Karpas-422 (cell line): ENCODE data around the gene NSD1. TPM values are rescaled to one million over a fixed set of nuclear protein-coding genes. Genes with fewer than 3 reads are reported as not detected.
A peak's percentile ranks its signal among the peaks of the same experiment; 100 is the strongest.

Experiments used
- DNase-seq: peaks from one replicate; pipeline ENCODE4 v3.0.0-alpha.2; 2015
- H2AFZ ChIP-seq: fragments of 200-600 bp; sonication (generic); 2 replicates; pipeline ENCODE4 v1.6.1; 2014; ENCODE audit warnings: antibody characterized with exemption, low read length, mixed read lengths
- H3K27ac ChIP-seq: fragments of 200-600 bp; sonication (generic); 2 replicates; pipeline ENCODE4 v1.5.1; 2014; ENCODE audit warnings: mild to moderate bottlenecking, low read length, moderate library complexity
- H3K27me3 ChIP-seq: fragments of 200-600 bp; sonication (generic); 2 replicates; pipeline ENCODE4 v1.6.1; 2014; ENCODE audit warnings: low read length, mixed read lengths
- H3K36me3 ChIP-seq: fragments of 200-600 bp; sonication (generic); 2 replicates; pipeline ENCODE4 v1.6.1; 2014; ENCODE audit warnings: low read length, mixed read lengths; ENCODE audit not compliant: insufficient read depth
- H3K4me1 ChIP-seq: fragments of 200-600 bp; sonication (generic); 2 replicates; pipeline ENCODE4 v1.6.1; 2014; ENCODE audit warnings: mild to moderate bottlenecking, low read length, mixed read lengths
- H3K4me2 ChIP-seq: fragments of 200-600 bp; sonication (generic); 2 replicates; pipeline ENCODE4 v1.6.1; 2014; ENCODE audit warnings: low read length, low read depth, mild to moderate bottlenecking; ENCODE audit not compliant: poor library complexity, severe bottlenecking
- H3K4me3 ChIP-seq: fragments of 200-600 bp; sonication (generic); 2 replicates; pipeline ENCODE4 v1.5.1; 2014; ENCODE audit warnings: mild to moderate bottlenecking, antibody characterized with exemption, low read length, mixed read lengths
- H3K79me2 ChIP-seq: fragments of 200-600 bp; sonication (generic); 2 replicates; pipeline ENCODE4 v1.6.1; 2014; ENCODE audit warnings: mild to moderate bottlenecking, low read length, mixed read lengths
- H3K9ac ChIP-seq: fragments of 200-600 bp; sonication (generic); 2 replicates; pipeline ENCODE4 v1.6.0; 2014; ENCODE audit warnings: low read length
- H3K9me2 ChIP-seq: fragments of 200-600 bp; sonication (generic), shearing (Covaris generic); replicated peaks from 2 replicates; pipeline ENCODE4 v1.6.0; 2014; ENCODE audit warnings: mild to moderate bottlenecking, low read length, moderate library complexity; ENCODE audit not compliant: insufficient read depth
- H3K9me3 ChIP-seq: fragments of 300-700, 200-600 bp; sonication (generic); 2 replicates; pipeline ENCODE4 v1.6.1; 2014; ENCODE audit warnings: low read length, mixed read lengths
- H4K20me1 ChIP-seq: fragments of 200-600 bp; sonication (generic); 2 replicates; pipeline ENCODE4 v1.6.1; 2014; ENCODE audit warnings: mild to moderate bottlenecking, antibody characterized with exemption, low read length, low read depth; ENCODE audit not compliant: insufficient read depth
- total RNA-seq: library from RNA; depleted of rRNA; stranded (reverse); fragments of >200 nt; shearing (Covaris generic); gene quantifications from 2 replicates; pipeline ENCODE4 v1.2.3, GENCODE V29; 2014; ENCODE audit warnings: low replicate concordance

NSD1 gene
- total RNA-seq, 1 experiment from 2014 or later = 70.9 TPM

DNA sequence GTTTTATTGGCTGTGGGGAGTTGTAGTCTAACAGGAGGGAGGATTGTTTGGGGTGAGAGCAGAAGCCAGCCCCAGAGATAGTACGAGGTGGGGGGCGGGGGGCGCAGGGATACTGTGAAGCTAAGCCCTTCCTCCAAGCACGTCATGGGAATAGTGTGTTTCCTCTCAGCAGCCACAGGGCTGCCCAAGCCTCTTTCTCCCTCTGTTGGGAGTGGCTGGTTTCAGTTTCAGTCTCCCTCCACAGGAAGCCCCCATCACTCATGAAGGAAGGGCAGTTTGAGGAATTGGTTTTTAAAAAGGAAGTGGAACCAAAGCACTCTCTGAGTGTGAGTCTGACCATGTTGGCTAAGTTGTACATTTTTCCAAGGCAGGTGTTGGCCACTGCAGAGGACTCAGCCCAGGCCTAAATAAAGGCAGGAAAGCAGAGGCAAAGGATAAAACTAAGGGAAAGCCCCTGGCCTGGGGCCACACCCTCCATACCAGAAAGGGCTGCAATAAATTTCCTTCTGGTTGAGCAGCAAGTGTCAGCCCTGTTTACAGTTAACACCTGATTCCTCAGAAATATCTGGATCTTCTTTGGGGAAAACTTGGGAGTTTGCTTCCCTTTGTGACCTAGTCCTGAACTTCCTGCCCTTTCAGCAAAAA lies 166.8 kb downstream of the NSD1 start:
- peak overlapping the region; percentile 24 for H3K4me2 ChIP-seq
- H4K20me1 ChIP-seq = peaks cover 21% of the 10 kb centered on the region
- no peaks in the 10 kb centered on the region for H3K9me2 ChIP-seq
- peak; percentile 71 for DNase-seq
- H3K79me2 ChIP-seq = peaks cover 31% of the 10 kb centered on the region
- peaks cover 82% of the 10 kb centered on the region for H3K4me1 ChIP-seq
- no peak overlapping the region for H3K4me3 ChIP-seq
- H3K9ac ChIP-seq = no peak overlapping the region; the same call in 1 of the 2 replicates
- H3K27ac ChIP-seq = peak overlapping the region; percentile 57
- no peak overlapping the region for H2AFZ ChIP-seq
- H3K27me3 ChIP-seq = no peaks in the 10 kb centered on the region
- H3K36me3 ChIP-seq = peaks cover 18% of the 10 kb centered on the region; the same call in 1 of the 2 replicates
- no peaks in the 10 kb centered on the region for H3K9me3 ChIP-seq

DNA sequence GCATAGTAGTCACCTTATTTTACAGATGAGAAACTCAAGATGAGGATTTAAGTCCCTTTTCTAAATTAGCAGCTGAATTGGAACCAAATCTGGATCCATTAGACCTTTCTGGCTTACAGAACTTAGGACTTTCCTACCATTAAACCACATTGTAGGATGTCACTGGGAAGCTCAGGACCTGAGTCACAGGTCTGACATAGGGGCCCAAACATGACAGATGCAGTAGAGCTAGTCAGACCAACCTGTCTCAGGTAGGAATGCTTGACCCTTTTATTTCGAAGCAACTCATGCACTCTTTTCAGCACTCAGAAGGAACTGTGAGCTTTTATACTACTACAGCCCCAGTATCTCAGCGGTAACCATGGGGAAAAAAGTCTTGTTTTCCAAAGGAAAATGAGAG lies 167.4 kb downstream of the NSD1 start:
- Histone ChIP-seq H3K9me3 (no peaks in the 10 kb centered on the region), H3K27ac (peak overlapping the region; percentile 57), H3K4me2 (no peak overlapping the region), H2AFZ (no peak overlapping the region), H3K36me3 (peaks cover 19% of the 10 kb centered on the region; the same call in 1 of the 2 replicates), H4K20me1 (peaks cover 26% of the 10 kb centered on the region), H3K27me3 (no peaks in the 10 kb centered on the region), H3K79me2 (peaks cover 36% of the 10 kb centered on the region), H3K4me1 (peaks cover 80% of the 10 kb centered on the region), H3K9ac (no peak overlapping the region), H3K9me2 (no peaks in the 10 kb centered on the region), H3K4me3 (no peak overlapping the region)
- DNase-seq = no peak

DNA sequence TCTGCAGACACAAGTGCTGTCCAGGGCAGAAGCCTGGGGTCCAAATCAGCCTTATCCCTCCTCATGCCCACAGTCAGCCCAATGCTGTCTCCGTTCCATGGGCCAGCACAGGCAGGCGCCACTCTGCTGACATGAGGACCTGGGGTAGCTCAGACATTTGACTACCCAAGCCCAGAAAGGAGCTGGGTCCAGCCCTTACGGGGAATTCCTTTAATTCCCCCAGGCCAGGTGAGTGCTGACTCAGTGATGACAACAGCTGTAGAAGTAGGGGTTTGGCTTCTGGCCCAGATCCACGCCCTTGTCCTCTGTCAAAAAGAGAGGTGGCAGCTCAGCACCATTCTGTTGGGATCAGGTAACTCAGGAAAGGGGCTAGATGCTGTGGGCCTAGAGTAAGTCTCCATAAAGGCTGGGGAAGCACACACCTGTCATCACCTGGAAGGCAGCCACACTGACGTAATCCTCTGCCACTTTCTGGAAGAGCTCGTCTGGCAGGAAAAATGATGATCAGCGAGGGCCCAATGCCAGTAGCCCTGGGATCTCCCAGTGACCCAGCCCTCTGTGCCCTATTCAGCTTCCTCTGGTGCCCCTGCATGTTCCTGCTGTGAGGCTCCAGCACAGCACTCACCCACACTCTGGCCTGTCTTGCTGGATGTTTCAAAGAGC lies 168.1 kb downstream of the NSD1 start:
- Histone ChIP-seq H3K27ac (peak overlapping the region; percentile 1; the same call in 1 of the 2 replicates), H3K36me3 (peaks cover 19% of the 10 kb centered on the region; the same call in 1 of the 2 replicates), H3K9me2 (no peaks in the 10 kb centered on the region), H3K4me3 (peak overlapping the region; percentile 86; the same call in 1 of the 2 replicates), H3K9me3 (no peaks in the 10 kb centered on the region), H3K27me3 (no peaks in the 10 kb centered on the region), H3K79me2 (peaks cover 36% of the 10 kb centered on the region), H3K4me2 (peak overlapping the region; percentile 97), H3K4me1 (peaks cover 73% of the 10 kb centered on the region), H2AFZ (no peak overlapping the region), H4K20me1 (peaks cover 26% of the 10 kb centered on the region), H3K9ac (peak overlapping the region; percentile 83; the same call in 1 of the 2 replicates)
- no peak for DNase-seq

DNA sequence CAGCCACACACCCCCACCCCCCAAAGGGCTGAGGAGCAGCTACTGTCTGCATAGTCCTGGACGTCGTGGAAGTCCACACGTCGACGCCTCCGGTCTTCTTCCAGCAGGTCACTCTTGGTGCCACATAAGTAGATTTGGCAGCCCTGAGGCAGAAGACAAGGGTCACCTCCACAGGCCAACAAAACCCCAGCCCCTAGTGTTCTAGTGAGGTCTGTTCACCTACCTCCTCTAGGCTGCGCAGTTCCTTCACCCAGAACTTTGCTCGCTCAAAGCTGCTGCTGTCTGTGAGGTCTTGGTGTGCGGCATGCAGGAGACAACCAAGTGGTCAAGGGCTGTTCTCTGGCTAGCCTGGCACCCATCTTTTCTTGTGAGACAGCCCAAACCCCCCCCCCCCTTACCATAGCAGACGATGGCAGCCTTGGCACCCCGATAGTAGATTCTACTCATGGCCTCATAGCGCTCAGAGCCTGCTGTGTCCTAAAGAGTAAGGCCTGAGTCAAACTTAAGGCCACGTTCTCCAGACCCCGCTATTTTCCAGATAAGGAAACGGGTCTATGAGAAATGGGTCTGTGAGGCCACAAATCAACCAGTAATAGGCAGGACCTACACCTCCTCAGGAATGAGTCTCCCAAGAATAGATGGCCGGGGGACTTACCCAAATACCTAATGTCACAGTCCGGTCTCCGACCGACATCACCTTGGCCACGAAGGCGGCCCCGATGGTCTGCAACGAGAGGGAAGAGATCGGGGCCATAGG lies 169.0 kb downstream of the NSD1 start:
- Histone ChIP-seq H2AFZ (no peak overlapping the region), H3K27ac (no peak overlapping the region; the same call in 1 of the 2 replicates), H3K79me2 (peaks cover 36% of the 10 kb centered on the region), H3K9me3 (no peaks in the 10 kb centered on the region), H3K4me1 (peaks cover 64% of the 10 kb centered on the region), H3K36me3 (peaks cover 19% of the 10 kb centered on the region; the same call in 1 of the 2 replicates), H3K4me2 (peak overlapping the region; percentile 97), H3K9me2 (no peaks in the 10 kb centered on the region), H3K27me3 (no peaks in the 10 kb centered on the region), H3K4me3 (peak overlapping the region; percentile 86), H3K9ac (peak overlapping the region; percentile 83), H4K20me1 (peaks cover 26% of the 10 kb centered on the region)
- peak; percentile 53 for DNase-seq

DNA sequence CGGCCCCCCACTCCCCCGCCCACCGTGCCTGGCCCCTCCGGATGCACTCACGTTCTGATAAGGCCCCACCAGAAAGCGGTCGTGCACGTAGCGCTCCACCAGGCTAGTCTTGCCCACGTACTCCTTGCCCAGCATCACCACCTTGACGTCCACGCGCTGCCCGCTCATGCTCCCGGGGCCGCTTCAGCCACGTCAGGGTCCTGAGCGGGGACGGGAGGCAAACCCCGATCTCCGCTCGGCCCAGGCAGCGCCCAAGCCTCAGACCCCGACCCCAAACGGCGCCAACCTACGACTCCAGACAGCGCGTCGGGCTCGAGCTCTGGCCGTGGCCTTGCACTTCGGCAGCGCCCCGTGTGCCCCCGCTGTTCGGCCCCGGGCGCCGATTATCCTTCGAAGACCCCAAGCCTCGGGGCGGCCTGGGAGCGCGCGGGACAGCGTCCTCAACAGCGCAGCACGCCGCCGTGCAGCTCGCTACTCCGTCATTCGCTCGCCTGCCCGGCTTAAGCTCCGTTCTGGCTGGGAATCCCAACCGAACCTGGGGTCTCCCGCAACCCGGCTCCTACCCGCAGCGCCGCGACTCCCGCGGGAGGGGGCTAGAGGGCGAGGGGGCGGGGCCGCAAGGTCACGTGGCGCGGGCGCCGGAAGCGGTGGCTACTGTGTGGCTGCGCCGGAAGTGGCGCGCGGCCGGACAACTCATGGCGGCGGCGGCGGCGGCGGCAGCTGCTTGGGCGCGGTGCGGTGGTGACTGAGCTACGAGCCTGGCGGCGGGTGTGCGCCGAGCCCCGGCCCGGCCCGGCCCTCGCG lies 169.8 kb downstream of the NSD1 start, which contains the start of the genes PRELID1 and RAB24:
Gene PRELID1 (plus strand): TSS at position 679 of the 804 bp plus-strand sequence. CDS start 187 bp downstream, outside the sequence.
Gene RAB24 (minus strand): TSS at position 599 of the 804 bp plus-strand sequence. CDS start 431 bp downstream, at position 168.
- H3K4me2 ChIP-seq = peak within 1 kb of the TSS; percentile 97
- peaks cover 21% of the 10 kb centered on the region for H4K20me1 ChIP-seq
- H3K36me3 ChIP-seq = peaks cover 13% of the 10 kb centered on the region; the same call in 1 of the 2 replicates
- peak; percentile 96 for DNase-seq
- H3K9me2 ChIP-seq = no peaks in the 10 kb centered on the region
- peak within 1 kb of the TSS; percentile 86 for H3K4me3 ChIP-seq
- peaks cover 33% of the 10 kb centered on the region for H3K79me2 ChIP-seq
- peak within 1 kb of the TSS; percentile 46; the same call in 1 of the 2 replicates for H3K27ac ChIP-seq
- no peaks in the 10 kb centered on the region for H3K9me3 ChIP-seq
- peak within 1 kb of the TSS; percentile 83 for H3K9ac ChIP-seq
- H2AFZ ChIP-seq = peak within 1 kb of the TSS; percentile 64; the same call in 1 of the 2 replicates
- H3K27me3 ChIP-seq = no peaks in the 10 kb centered on the region
- peaks cover 56% of the 10 kb centered on the region for H3K4me1 ChIP-seq

DNA sequence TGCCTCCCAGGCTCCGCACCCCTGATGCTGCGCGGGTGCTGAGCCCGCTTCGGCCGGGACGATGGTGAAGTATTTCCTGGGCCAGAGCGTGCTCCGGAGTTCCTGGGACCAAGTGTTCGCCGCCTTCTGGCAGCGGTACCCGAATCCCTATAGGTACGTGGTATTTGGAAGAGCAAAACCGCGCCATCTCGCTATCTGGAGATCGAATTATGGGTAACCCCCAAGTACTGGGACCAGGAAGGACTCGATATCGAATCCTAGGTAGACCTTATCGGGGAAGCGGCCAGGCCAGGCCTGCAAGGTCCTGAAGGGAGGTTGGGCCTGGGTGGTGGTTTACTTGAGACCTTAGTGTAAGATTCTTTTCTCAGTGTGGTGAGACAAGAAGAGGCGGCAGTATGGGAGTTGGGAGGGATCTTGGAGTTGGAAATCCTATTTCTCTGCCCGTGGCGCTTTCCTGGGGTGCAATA lies 170.4 kb downstream of the NSD1 start:
- no peak for DNase-seq
- Histone ChIP-seq H3K79me2 (peaks cover 30% of the 10 kb centered on the region), H3K4me1 (peaks cover 50% of the 10 kb centered on the region), H3K4me3 (peak overlapping the region; percentile 86), H3K27ac (peak overlapping the region; percentile 18; the same call in 1 of the 2 replicates), H3K27me3 (no peaks in the 10 kb centered on the region), H3K9me3 (no peaks in the 10 kb centered on the region), H3K36me3 (peaks cover 13% of the 10 kb centered on the region; the same call in 1 of the 2 replicates), H3K4me2 (peak overlapping the region; percentile 97), H3K9me2 (no peaks in the 10 kb centered on the region), H4K20me1 (peaks cover 16% of the 10 kb centered on the region), H2AFZ (no peak overlapping the region), H3K9ac (peak overlapping the region; percentile 83)

DNA sequence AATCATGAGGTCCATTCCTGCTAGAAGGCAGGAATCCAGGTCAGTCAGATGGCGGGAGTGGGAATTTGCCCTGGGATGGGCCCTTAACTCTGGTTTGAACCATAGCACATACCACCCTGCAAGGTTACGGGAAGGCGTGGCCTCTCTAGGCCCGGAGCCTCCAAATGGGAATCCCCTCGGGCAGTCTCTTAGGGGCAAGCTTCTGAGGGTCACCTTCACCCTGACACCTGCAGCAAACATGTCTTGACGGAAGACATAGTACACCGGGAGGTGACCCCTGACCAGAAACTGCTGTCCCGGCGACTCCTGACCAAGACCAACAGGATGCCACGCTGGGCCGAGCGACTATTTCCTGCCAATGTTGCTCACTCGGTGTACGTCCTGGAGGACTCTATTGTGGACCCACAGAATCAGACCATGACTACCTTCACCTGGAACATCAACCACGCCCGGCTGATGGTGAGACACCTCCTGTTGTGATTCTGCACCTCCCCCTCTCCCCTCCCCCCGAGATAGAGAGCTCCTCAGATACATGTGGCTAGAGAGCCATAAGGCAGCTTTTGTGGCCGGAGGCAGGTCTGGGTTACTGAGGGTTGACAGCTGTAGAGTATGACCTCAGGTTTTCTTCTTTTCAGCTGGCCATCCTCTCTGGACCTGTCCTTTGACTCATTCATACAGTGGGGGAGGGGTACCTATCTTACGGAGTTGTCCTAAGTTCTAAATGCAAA lies 171.0 kb downstream of the NSD1 start:
- H3K4me3 ChIP-seq = peak overlapping the region; percentile 86
- H3K79me2 ChIP-seq = peaks cover 30% of the 10 kb centered on the region
- no peak overlapping the region for H2AFZ ChIP-seq
- peaks cover 13% of the 10 kb centered on the region; the same call in 1 of the 2 replicates for H3K36me3 ChIP-seq
- H3K9ac ChIP-seq = peak overlapping the region; percentile 83
- H3K9me3 ChIP-seq = no peaks in the 10 kb centered on the region
- no peaks in the 10 kb centered on the region for H3K27me3 ChIP-seq
- peaks cover 45% of the 10 kb centered on the region for H3K4me1 ChIP-seq
- peaks cover 12% of the 10 kb centered on the region for H4K20me1 ChIP-seq
- peak overlapping the region; percentile 97 for H3K4me2 ChIP-seq
- peak; percentile 56 for DNase-seq
- no peaks in the 10 kb centered on the region for H3K9me2 ChIP-seq
- H3K27ac ChIP-seq = peak overlapping the region; percentile 18; the same call in 1 of the 2 replicates
